Gastroesophageal sphincter (tissue), 3 donors: ENCODE data around the gene ANKRD33.

ENCODE experiments used
- CTCF ChIP-seq, 4 experiments: fragments of 200-600 bp in 2 of 4; fragments of 450-650 bp in 2 of 4; sonication (generic) in 1 of 4; IDR thresholded peaks; one replicate each; pipeline ENCODE4 v1.5.1; 2017 to 2019; ENCODE audit warnings: antibody characterized with exemption in 4 of 4, mild to moderate bottlenecking in 2 of 4, moderate library complexity in 2 of 4
- EP300 ChIP-seq: sonication (generic); formaldehyde crosslinking; IDR thresholded peaks from one replicate; pipeline ENCODE4 v1.6.1; 2017; ENCODE audit warnings: antibody characterized with exemption, mild to moderate bottlenecking
- POLR2AphosphoS5 ChIP-seq: sonication (generic); formaldehyde crosslinking; IDR thresholded peaks from one replicate; pipeline ENCODE4 v1.6.1; 2017; ENCODE audit warnings: antibody characterized with exemption

GRCh38 chr12:51886021-51886710 is 1.7 kb upstream of the ANKRD33 start:
- TF ChIP-seq POLR2AphosphoS5, result peak; percentile 86
- TF ChIP-seq CTCF (IDR thresholded peaks at IDR 0.05), result no peak
- TF ChIP-seq EP300, result no peak
